GM12891 (cell line): ENCODE results near the gene SV2C.

Experiments used
- POLR2A ChIP-seq: IDR thresholded peaks from 2 replicates; pipeline ENCODE4 v1.6.1; 2011; ENCODE audit warnings: low read depth, low read length, control low read depth
- POLR2AphosphoS5 ChIP-seq: IDR thresholded peaks from 2 replicates; pipeline ENCODE4 v1.6.1; 2011; ENCODE audit warnings: low read depth, low read length, control low read depth
- SPI1 ChIP-seq: IDR thresholded peaks from 2 replicates; pipeline ENCODE4 v1.6.1; 2011; ENCODE audit warnings: low read depth, low read length, control low read depth

DNA sequence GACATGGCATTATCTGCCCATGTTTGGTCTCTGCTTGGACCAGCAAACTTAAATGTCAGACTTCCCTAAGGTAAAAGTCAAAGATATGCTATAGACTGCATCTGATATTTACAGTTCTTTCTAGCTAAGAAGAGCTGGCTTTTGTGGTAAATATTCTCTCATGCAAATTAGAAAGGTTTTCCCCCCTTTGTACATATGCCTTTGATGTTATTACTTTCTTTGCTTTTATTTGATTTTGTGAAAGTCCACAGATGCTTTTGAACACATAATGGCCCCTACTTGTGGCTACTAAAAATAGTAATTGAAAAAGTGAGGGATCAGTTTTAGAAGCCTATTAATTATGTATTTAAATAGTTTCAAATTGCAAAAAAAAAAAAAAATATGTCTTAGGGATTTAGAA is 104.2 kb downstream of the SV2C start:
- TF ChIP-seq POLR2A (no peak), SPI1 (no peak), POLR2AphosphoS5 (no peak)
